Measurements from ENCODE around the gene GPATCH8. TPM values are rescaled to one million over a fixed set of nuclear protein-coding genes. Genes with fewer than 3 reads are reported as not detected.

GPATCH8 gene
- total and polyA plus RNA-seq, 2 of the 8 experiments (the other 6 are each of a cell fraction or from before 2014, with no cell fraction given): 20.5 to 58.1 TPM

- H2AFZ ChIP-seq (ENCODE audit: low read length): no peak overlapping the region; the same call in 1 of the 2 replicates
- H3K27me3 ChIP-seq (replicated peaks in 1 of 4; ENCODE audit: control insufficient read depth in 3 of 4, extremely low read depth in 1 of 4, insufficient read depth in 3 of 4, low read length in 3 of 4): peaks cover 10 to 34% (median 31%) of the 10 kb centered on the region in 4 experiments
- no peak overlapping the region for H3K27ac ChIP-seq (ENCODE audit: low read depth, low read length)
- peaks cover 12% of the 10 kb centered on the region; the same call in 1 of the 2 replicates for H3K23me2 ChIP-seq (ENCODE audit: low read depth, low read length)
- no peak overlapping the region for H3K4ac ChIP-seq (replicated peaks; ENCODE audit: insufficient read length, low read depth, low read length)
- no peak overlapping the region for H3K14ac ChIP-seq (ENCODE audit: insufficient read length)
- WGBS, 2 experiments (ENCODE audit: extremely low coverage in 1 of 2, insufficient coverage in 1 of 2, insufficient read length in 1 of 2, insufficient replicate concordance in 2 of 2, low coverage in 1 of 2, low lambda C conversion rate in 2 of 2, missing lambda C conversion rate in 1 of 2): 23% methylated on average over 27 of the region's 29 CpGs; no CpG with 5 or more reads in 1 of the 2 experiments
- H3K79me2 ChIP-seq (ENCODE audit: control insufficient read depth in 1 of 2, insufficient read depth in 2 of 2, low read length in 2 of 2): no peaks in the 10 kb centered on the region
- no peak overlapping the region for H3K56ac ChIP-seq (replicated peaks; ENCODE audit: insufficient read length, low read depth, low read length)
- peak overlapping the region; percentile 84 to 93 for H3K4me2 ChIP-seq (ENCODE audit: insufficient read depth in 1 of 2, low read depth in 2 of 2, low read length in 2 of 2)
- peak overlapping the region; percentile 31 to 74 (median 42) for H3K4me3 ChIP-seq (ENCODE audit: extremely low read depth in 1 of 4, insufficient read depth in 2 of 4, low read depth in 3 of 4, low read length in 4 of 4)
- no peak overlapping the region for H3K23ac ChIP-seq (ENCODE audit: insufficient read length)
- H4K91ac ChIP-seq (replicated peaks; ENCODE audit: insufficient read length, low read length): peak overlapping the region; percentile 60
- H4K5ac ChIP-seq (ENCODE audit: insufficient read length, low read depth, low read length): no peak overlapping the region
- H3K4me1 ChIP-seq (replicated peaks in 1 of 4; ENCODE audit: control insufficient read depth in 3 of 4, insufficient read depth in 4 of 4, low read length in 3 of 4): peaks cover 3 to 21% (median 7%) of the 10 kb centered on the region in 4 experiments; a peak in 6 of 7 replicates
- H3K9me3 ChIP-seq (ENCODE audit: insufficient read depth in 2 of 2, low read depth in 1 of 2, low read length in 1 of 2): no peaks in the 10 kb centered on the region
- H2AK5ac ChIP-seq (ENCODE audit: low read depth, low read length): no peak overlapping the region
- H3K79me1 ChIP-seq (ENCODE audit: low read depth, low read length): no peaks in the 10 kb centered on the region
- H2BK20ac ChIP-seq (ENCODE audit: low read length): 0 out of 2 replicates have a peak overlapping the region, but pooled peaks have one; percentile 1
- POLR2A ChIA-PET (ENCODE audit: partially characterized antibody): interaction anchor here (1.3 to 2.2 kb wide), 3 partner anchors 8 to 76 kb away, joined by 3 to 10 read pairs (median 9); partner anchors contain the start of gene RUNDC3A
- no peak overlapping the region for H2BK120ac ChIP-seq (replicated peaks; ENCODE audit: low read depth, low read length)
- no peak for FAIRE-seq
- no peak overlapping the region for H2BK15ac ChIP-seq (ENCODE audit: low read length)
- CTCF ChIA-PET (ENCODE audit: partially characterized antibody): interaction anchor here (1.0 to 3.0 kb wide), 2 partner anchors 9 to 23 kb away, joined by 3 to 24 read pairs; no protein-coding TSS in a partner anchor
- H2BK12ac ChIP-seq (ENCODE audit: low read depth, low read length): no peak overlapping the region
- H3K18ac ChIP-seq (ENCODE audit: extremely low read depth, low read length): peak overlapping the region; percentile 64; the same call in 1 of the 2 replicates
- DNase-seq (ENCODE audit: low read depth in 1 of 2, low spot score in 2 of 2): no peak
- no peak overlapping the region; a peak in 1 of 7 replicates for H3K9ac ChIP-seq (replicated peaks in 1 of 4; ENCODE audit: extremely low read depth in 1 of 4, low read depth in 3 of 4, low read length in 3 of 4)
- peaks cover 0 to 4% of the 10 kb centered on the region in 2 experiments for H4K20me1 ChIP-seq (replicated peaks in 1 of 2; ENCODE audit: control insufficient read depth in 1 of 2, insufficient read depth in 2 of 2, low read length in 2 of 2)
- no peaks in the 10 kb centered on the region for H3K36me3 ChIP-seq (ENCODE audit: control insufficient read depth in 2 of 4, insufficient read depth in 4 of 4, low read length in 3 of 4)
- peak overlapping the region; percentile 89 for H4K8ac ChIP-seq (ENCODE audit: extremely low read depth, insufficient read depth, low read length)
- no peak overlapping the region for H2BK5ac ChIP-seq (ENCODE audit: low read depth, low read length)
- TF ChIP-seq SUZ12 (IDR thresholded peaks at IDR 0.05; ENCODE audit: low read length) (no peak), SIX5 (IDR thresholded peaks at IDR 0.05; ENCODE audit: low read depth, low read length) (no peak), TAF7 (optimal IDR thresholded peaks at IDR 0.05; ENCODE audit: borderline replicate concordance, low read depth, low read length) (no peak), RNF2 (IDR thresholded peaks at IDR 0.05; ENCODE audit: borderline replicate concordance, low read depth, low read length, missing control alignments, poor library complexity, severe bottlenecking) (no peak), GTF2F1 (IDR thresholded peaks at IDR 0.05; ENCODE audit: borderline replicate concordance, low read depth, low read length) (no peak; the same call in 1 of the 2 replicates), RFX5 (IDR thresholded peaks at IDR 0.05; ENCODE audit: borderline replicate concordance, low read depth, low read length) (no peak), SIRT6 (IDR thresholded peaks at IDR 0.05; ENCODE audit: low read length) (no peak), HDAC6 (IDR thresholded peaks at IDR 0.05; ENCODE audit: low read depth, low read length) (no peak), YY1 (IDR thresholded peaks at IDR 0.05; ENCODE audit: low read depth, low read length) (no peak), SP2 (IDR thresholded peaks at IDR 0.05; ENCODE audit: low read length) (no peak), TCF12 (IDR thresholded peaks at IDR 0.05; ENCODE audit: low read depth, low read length) (no peak), USF2 (IDR thresholded peaks at IDR 0.05; ENCODE audit: low read length) (no peak)
Measured at GRCh38 chr17:44384281-44384822, 118.9 kb downstream of the GPATCH8 start.

All from H1 (cell line).